Osteoblast (primary cell): ENCODE data around the gene MYH9. TPM values are rescaled to one million over a fixed set of nuclear protein-coding genes. Genes with fewer than 3 reads are reported as not detected.
"Not testable (repeated sequence)": the region's sequence is repeated elsewhere in the genome, so short reads cannot be mapped to it uniquely, and the experiment has no call there.

ENCODE experiments used
- DNase-seq: peaks from one replicate; pipeline ENCODE4 v3.0.0; 2011; ENCODE audit warnings: low spot score, mixed read lengths; ENCODE audit not compliant: insufficient read length; ENCODE audit errors: missing footprints
- H2AFZ ChIP-seq: 2 replicates; pipeline ENCODE4 v1.6.0; 2011; ENCODE audit warnings: mild to moderate bottlenecking, low read length
- H3K27ac ChIP-seq: 2 replicates; pipeline ENCODE4 v1.5.1; 2011; ENCODE audit warnings: mild to moderate bottlenecking, low read depth, low read length, moderate library complexity
- H3K27me3 ChIP-seq: 2 replicates; pipeline ENCODE4 v1.6.0; 2012; ENCODE audit warnings: mild to moderate bottlenecking, control low read depth, inconsistent platforms, low read length, moderate library complexity; ENCODE audit not compliant: insufficient read depth
- H3K36me3 ChIP-seq: 2 replicates; pipeline ENCODE4 v1.5.1; 2011; ENCODE audit warnings: mild to moderate bottlenecking, low read length, control low read depth, moderate library complexity; ENCODE audit not compliant: insufficient read depth
- H3K4me1 ChIP-seq: 2 replicates; pipeline ENCODE4 v1.5.1; 2011; ENCODE audit warnings: mild to moderate bottlenecking, low read length, control low read depth, moderate library complexity; ENCODE audit not compliant: insufficient read depth
- H3K4me2 ChIP-seq: 2 replicates; pipeline ENCODE4 v1.6.0; 2011; ENCODE audit warnings: mild to moderate bottlenecking, low read length; ENCODE audit not compliant: insufficient read depth
- H3K4me3 ChIP-seq: fragments of 200-600 bp; sonication (generic); 3 replicates; pipeline ENCODE4 v1.5.1; 2012; ENCODE audit warnings: mild to moderate bottlenecking, low read length, inconsistent platforms; ENCODE audit not compliant: insufficient read depth
- H3K79me2 ChIP-seq: 2 replicates; pipeline ENCODE4 v1.6.0; 2012; ENCODE audit warnings: mild to moderate bottlenecking, low read length, control low read depth, inconsistent platforms; ENCODE audit not compliant: insufficient read depth
- H3K9me3 ChIP-seq: 2 replicates; pipeline ENCODE4 v1.5.1; 2011; ENCODE audit warnings: low read depth, low read length, control low read depth
- H4K20me1 ChIP-seq: 2 replicates; pipeline ENCODE4 v1.6.0; 2012; ENCODE audit warnings: mild to moderate bottlenecking, low read length, control low read depth; ENCODE audit not compliant: insufficient read depth
- CTCF ChIP-seq: IDR thresholded peaks from 2 replicates; pipeline ENCODE4 v1.5.1; 2011; ENCODE audit warnings: mild to moderate bottlenecking, low read depth, low read length, moderate library complexity; ENCODE audit errors: extremely low read depth
- total RNA-seq: library from RNA; depleted of rRNA; stranded (reverse); fragments of >200 nt; gene quantifications from 2 replicates; pipeline ENCODE4 v1.2.3, GENCODE V29; 2012

Gene MYH9
- total RNA-seq, 1 donor: 964 TPM

- no peaks in the 10 kb centered on the region for H3K27me3 ChIP-seq
- no peak for TF ChIP-seq CTCF
- H3K27ac ChIP-seq: no peak overlapping the region
Observed at GRCh38 chr22:36267058-36267457, 120.7 kb downstream of the MYH9 start.

GRCh38 chr22:36263886-36264664 lies 123.7 kb downstream of the MYH9 start:
- H3K27ac ChIP-seq, H3K4me1 ChIP-seq, H3K4me3 ChIP-seq, H3K79me2 ChIP-seq, H3K27me3 ChIP-seq, H3K9me3 ChIP-seq, H4K20me1 ChIP-seq, H2AFZ ChIP-seq, H3K36me3 ChIP-seq, H3K4me2 ChIP-seq: not testable (repeated sequence)
- peak; percentile 18 for DNase-seq

More at GRCh38 chr22:36267058-36267457, 120.7 kb downstream of the MYH9 start:
- Histone ChIP-seq H3K79me2 (no peaks in the 10 kb centered on the region), H4K20me1 (no peaks in the 10 kb centered on the region), H3K4me2 (no peak overlapping the region), H3K4me3 (no peak overlapping the region), H3K4me1 (no peaks in the 10 kb centered on the region), H2AFZ (no peak overlapping the region), H3K9me3 (no peaks in the 10 kb centered on the region), H3K36me3 (peaks cover 5% of the 10 kb centered on the region)
- DNase-seq: peak; percentile 36

- H3K4me3 ChIP-seq, DNase-seq, H3K36me3 ChIP-seq, H3K4me1 ChIP-seq, H3K9me3 ChIP-seq, H3K27me3 ChIP-seq, H2AFZ ChIP-seq, H4K20me1 ChIP-seq, H3K27ac ChIP-seq, H3K79me2 ChIP-seq, H3K4me2 ChIP-seq: not testable (repeated sequence)
Observed at GRCh38 chr22:36263216-36263673, 124.5 kb downstream of the MYH9 start.

GRCh38 chr22:36262307-36262706 lies 125.5 kb downstream of the MYH9 start:
- H3K27me3 ChIP-seq, DNase-seq, H3K4me1 ChIP-seq, H3K4me3 ChIP-seq, H3K36me3 ChIP-seq, H3K9me3 ChIP-seq, H3K27ac ChIP-seq, H4K20me1 ChIP-seq, H3K79me2 ChIP-seq, H3K4me2 ChIP-seq, H2AFZ ChIP-seq: not testable (repeated sequence)

GRCh38 chr22:36261675-36262074 lies 126.1 kb downstream of the MYH9 start:
- not testable (repeated sequence) for H3K79me2 ChIP-seq, H4K20me1 ChIP-seq, H3K27ac ChIP-seq, H2AFZ ChIP-seq, DNase-seq, H3K4me2 ChIP-seq, H3K27me3 ChIP-seq, H3K36me3 ChIP-seq, H3K4me1 ChIP-seq, H3K4me3 ChIP-seq, H3K9me3 ChIP-seq
